ENCODE measurements around the gene TBC1D9. TPM values are rescaled to one million over a fixed set of nuclear protein-coding genes. Genes with fewer than 3 reads are reported as not detected.

The TBC1D9 gene
- total RNA-seq, 2 donors from 2014 or later: 28.6 to 34.2 TPM

- Histone ChIP-seq H3K4me3 (no peak overlapping the region), H3K27me3 (replicated peaks; ENCODE audit: insufficient read depth) (no peaks in the 10 kb centered on the region), H3K36me3 (no peaks in the 10 kb centered on the region), H3K4me1 (replicated peaks) (peaks cover 3% of the 10 kb centered on the region), H3K27ac (no peak overlapping the region), H3K9me3 (no peaks in the 10 kb centered on the region)
- 69% methylated on average over 2 of the region's 2 CpGs for WGBS
- intact Hi-C loops (cut with DNase I): no loop called here
- TF ChIP-seq POLR2AphosphoS5 (IDR thresholded peaks at IDR 0.05) (no peak), POLR2A (IDR thresholded peaks at IDR 0.05) (no peak)
- no peak for DNase-seq (ENCODE audit: low spot score)
Measured at GRCh38 chr4:140648716-140649308, 107.4 kb downstream of the TBC1D9 start.

GRCh38 chr4:140645614-140646412, 110.4 kb downstream of the TBC1D9 start:
- 39% methylated on average over 9 of the region's 9 CpGs for WGBS
- no peak for DNase-seq (ENCODE audit: low spot score)
- H3K36me3 ChIP-seq: no peaks in the 10 kb centered on the region

DNA sequence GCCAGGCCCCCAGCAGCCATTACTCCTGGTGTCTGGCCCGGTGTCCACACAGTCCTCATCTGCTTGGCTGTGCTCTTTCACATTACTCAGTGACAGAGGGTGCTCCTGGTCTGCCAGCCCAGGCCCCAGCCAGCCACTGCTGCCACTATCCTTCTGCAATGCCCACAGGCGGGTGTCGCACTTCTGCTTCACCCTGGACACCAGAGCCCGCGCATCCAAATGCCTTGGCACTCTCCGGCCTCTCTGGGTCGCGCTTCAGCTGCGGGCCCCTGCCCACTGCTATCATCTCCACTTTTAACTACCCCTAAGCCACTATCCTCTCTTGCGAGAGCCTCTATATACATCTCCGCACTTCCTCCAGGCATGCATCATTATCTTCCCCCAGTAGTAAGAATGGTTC, 111.0 kb downstream of the TBC1D9 start:
- WGBS: 97% methylated on average over 11 of the region's 11 CpGs
- no peaks in the 10 kb centered on the region for H3K27me3 ChIP-seq (replicated peaks; ENCODE audit: insufficient read depth)
- H3K9me3 ChIP-seq: no peaks in the 10 kb centered on the region
- H3K36me3 ChIP-seq: no peaks in the 10 kb centered on the region
- peaks cover 9% of the 10 kb centered on the region for H3K4me1 ChIP-seq (replicated peaks)
- DNase-seq (ENCODE audit: low spot score): no peak
- no peak overlapping the region for H3K27ac ChIP-seq
- H3K4me3 ChIP-seq: no peak overlapping the region
- no peak for TF ChIP-seq POLR2AphosphoS5 (IDR thresholded peaks at IDR 0.05)
- TF ChIP-seq POLR2A (IDR thresholded peaks at IDR 0.05): no peak
- TF ChIP-seq, protein P1, sequence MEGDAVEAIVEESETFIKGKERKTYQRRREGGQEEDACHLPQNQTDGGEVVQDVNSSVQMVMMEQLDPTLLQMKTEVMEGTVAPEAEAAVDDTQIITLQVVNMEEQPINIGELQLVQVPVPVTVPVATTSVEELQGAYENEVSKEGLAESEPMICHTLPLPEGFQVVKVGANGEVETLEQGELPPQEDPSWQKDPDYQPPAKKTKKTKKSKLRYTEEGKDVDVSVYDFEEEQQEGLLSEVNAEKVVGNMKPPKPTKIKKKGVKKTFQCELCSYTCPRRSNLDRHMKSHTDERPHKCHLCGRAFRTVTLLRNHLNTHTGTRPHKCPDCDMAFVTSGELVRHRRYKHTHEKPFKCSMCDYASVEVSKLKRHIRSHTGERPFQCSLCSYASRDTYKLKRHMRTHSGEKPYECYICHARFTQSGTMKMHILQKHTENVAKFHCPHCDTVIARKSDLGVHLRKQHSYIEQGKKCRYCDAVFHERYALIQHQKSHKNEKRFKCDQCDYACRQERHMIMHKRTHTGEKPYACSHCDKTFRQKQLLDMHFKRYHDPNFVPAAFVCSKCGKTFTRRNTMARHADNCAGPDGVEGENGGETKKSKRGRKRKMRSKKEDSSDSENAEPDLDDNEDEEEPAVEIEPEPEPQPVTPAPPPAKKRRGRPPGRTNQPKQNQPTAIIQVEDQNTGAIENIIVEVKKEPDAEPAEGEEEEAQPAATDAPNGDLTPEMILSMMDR (IDR thresholded peaks at IDR 0.05): no peak
- intact Hi-C loops (cut with DNase I): no loop called here

More at GRCh38 chr4:140645614-140646412, 110.4 kb downstream of the TBC1D9 start:
- Histone ChIP-seq H3K4me1 (replicated peaks) (peaks cover 9% of the 10 kb centered on the region), H3K27me3 (replicated peaks; ENCODE audit: insufficient read depth) (no peaks in the 10 kb centered on the region), H3K4me3 (no peak overlapping the region), H3K27ac (no peak overlapping the region), H3K9me3 (no peaks in the 10 kb centered on the region)
- TF ChIP-seq POLR2A (IDR thresholded peaks at IDR 0.05): no peak
- TF ChIP-seq, protein P1 (IDR thresholded peaks at IDR 0.05): no peak
- no peak for TF ChIP-seq POLR2AphosphoS5 (IDR thresholded peaks at IDR 0.05)
- intact Hi-C loops (cut with DNase I): no loop called here

- 93% methylated on average over 22 of the region's 25 CpGs for WGBS
- intact Hi-C loops (cut with DNase I): loop anchor here (5.0 kb wide), 2 partner anchors 113 to 198 kb away; partner anchors contain the start of gene TBC1D9
- no peak overlapping the region for H3K27ac ChIP-seq
Measured at GRCh38 chr4:140644470-140645185, 111.6 kb downstream of the TBC1D9 start.

More at GRCh38 chr4:140644470-140645185, 111.6 kb downstream of the TBC1D9 start:
- no peaks in the 10 kb centered on the region for H3K27me3 ChIP-seq (replicated peaks; ENCODE audit: insufficient read depth)
- peaks cover 9% of the 10 kb centered on the region for H3K4me1 ChIP-seq (replicated peaks)
- TF ChIP-seq POLR2AphosphoS5 (IDR thresholded peaks at IDR 0.05) (no peak), POLR2A (IDR thresholded peaks at IDR 0.05) (no peak)
- TF ChIP-seq, protein P1 (IDR thresholded peaks at IDR 0.05): no peak
- H3K36me3 ChIP-seq: no peaks in the 10 kb centered on the region
- no peak for DNase-seq (ENCODE audit: low spot score)
- no peak overlapping the region for H3K4me3 ChIP-seq
- no peaks in the 10 kb centered on the region for H3K9me3 ChIP-seq

Measured in prostate gland (tissue), 2 donors.